IPS DF 6.9 (cell line): ENCODE measurements around the gene SLC13A3.
A peak's percentile ranks its signal among the peaks of the same experiment; 100 is the strongest.

ENCODE experiments used
- DNase-seq: peaks from one replicate; pipeline ENCODE4 v3.0.0-alpha.2; 2013; ENCODE audit warnings: low read depth, low spot score
- H3K27ac ChIP-seq: one replicate; pipeline ENCODE4 v1.5.1; 2013; ENCODE audit warnings: low read length, control low read depth
- H3K27me3 ChIP-seq: 2 replicates; pipeline ENCODE4 v1.6.1; 2013; ENCODE audit warnings: mild to moderate bottlenecking, low read length; ENCODE audit not compliant: control insufficient read depth, insufficient read depth
- H3K36me3 ChIP-seq: 2 replicates; pipeline ENCODE4 v1.6.1; 2013; ENCODE audit warnings: low read length; ENCODE audit not compliant: control insufficient read depth, insufficient read depth
- H3K4me1 ChIP-seq: 2 replicates; pipeline ENCODE4 v1.6.1; 2013; ENCODE audit warnings: low read length; ENCODE audit not compliant: control insufficient read depth, insufficient read depth
- H3K4me3 ChIP-seq: 2 replicates; pipeline ENCODE4 v1.5.1; 2013; ENCODE audit warnings: mild to moderate bottlenecking, low read length
- H3K9me3 ChIP-seq: 2 replicates; pipeline ENCODE4 v1.6.1; 2013; ENCODE audit warnings: low read length, inconsistent platforms; ENCODE audit not compliant: control insufficient read depth, insufficient read depth
- WGBS: extraction: QIAGEN DNeasy Blood & Tissue Kit; methylation state at CpG from one replicate; pipeline ENCODE4 v1.1.7; 2013; ENCODE audit warnings: mixed read lengths, missing lambda C conversion rate; ENCODE audit not compliant: insufficient read length, insufficient coverage; 5-methylcytosine and 5-hydroxymethylcytosine counted together

Gene SLC13A3

GRCh38 chr20:46634528-46634927 is 16.7 kb downstream of the SLC13A3 start:
- H3K4me1 ChIP-seq = peaks cover 3% of the 10 kb centered on the region; the same call in 1 of the 2 replicates
- no peak for DNase-seq
- H3K27me3 ChIP-seq = no peaks in the 10 kb centered on the region
- no CpG with 5 or more reads among the region's 6 CpGs for WGBS
- H3K36me3 ChIP-seq = no peaks in the 10 kb centered on the region
- no peak overlapping the region for H3K4me3 ChIP-seq
- H3K9me3 ChIP-seq = no peaks in the 10 kb centered on the region
- no peak overlapping the region for H3K27ac ChIP-seq

DNA sequence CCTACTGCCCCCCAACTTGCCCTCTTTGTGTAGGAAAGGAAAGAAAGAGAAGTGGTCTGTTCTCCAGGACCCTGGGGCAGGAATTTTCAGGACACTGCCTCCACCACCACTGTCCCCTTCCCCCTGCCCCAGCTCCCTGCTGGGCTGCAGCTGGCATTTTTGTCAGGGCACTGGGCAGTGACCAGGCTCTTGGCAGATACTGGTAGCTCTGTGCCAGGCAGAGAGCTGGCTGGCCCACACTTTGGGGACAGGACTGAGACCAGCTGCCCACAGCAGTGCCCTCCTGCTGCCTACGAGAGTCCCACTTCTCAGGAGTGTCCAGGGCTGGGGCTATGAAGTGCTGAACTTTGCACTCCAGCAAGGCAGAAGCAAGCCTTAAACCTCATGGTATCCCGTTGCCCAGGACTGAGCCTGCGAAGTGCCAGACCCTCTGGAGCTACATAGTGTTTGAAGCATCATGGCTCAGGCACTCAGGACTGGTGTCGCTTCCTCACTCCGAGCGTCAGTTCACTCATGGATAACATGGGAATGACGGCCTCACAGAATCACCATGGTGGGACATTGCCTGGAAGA is 19.3 kb downstream of the SLC13A3 start:
- H3K36me3 ChIP-seq = no peaks in the 10 kb centered on the region
- no peaks in the 10 kb centered on the region for H3K27me3 ChIP-seq
- no peak for DNase-seq
- no peaks in the 10 kb centered on the region for H3K9me3 ChIP-seq
- WGBS = no CpG with 5 or more reads among the region's 7 CpGs
- no peak overlapping the region for H3K27ac ChIP-seq
- H3K4me3 ChIP-seq = no peak overlapping the region
- peaks cover 3% of the 10 kb centered on the region; the same call in 1 of the 2 replicates for H3K4me1 ChIP-seq

GRCh38 chr20:46631212-46631869 is 19.9 kb downstream of the SLC13A3 start:
- Histone ChIP-seq H3K4me1 (peaks cover 3% of the 10 kb centered on the region; the same call in 1 of the 2 replicates), H3K4me3 (no peak overlapping the region), H3K9me3 (no peaks in the 10 kb centered on the region), H3K27ac (no peak overlapping the region), H3K27me3 (no peaks in the 10 kb centered on the region), H3K36me3 (no peaks in the 10 kb centered on the region)
- no peak for DNase-seq
- WGBS = no CpG with 5 or more reads among the region's 8 CpGs

DNA sequence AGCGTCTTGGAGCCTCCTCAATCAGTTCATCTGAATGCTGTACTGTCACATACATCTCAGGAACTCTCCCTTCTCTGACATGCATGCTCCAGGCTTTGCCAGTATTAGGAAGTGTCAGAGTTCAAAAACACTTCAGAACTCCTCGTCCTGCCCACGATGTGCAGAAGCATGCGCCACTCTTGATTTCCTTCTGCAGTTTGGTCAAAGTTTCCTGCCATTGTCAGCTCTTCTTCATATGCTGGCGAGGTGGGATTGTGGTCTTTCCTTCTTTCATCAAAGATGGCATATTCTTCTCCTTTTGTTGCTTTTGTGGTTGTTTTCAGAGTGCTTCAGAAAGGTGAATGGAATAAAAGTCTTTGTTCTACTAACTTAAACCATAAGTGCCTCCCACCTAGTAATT is 21.0 kb downstream of the SLC13A3 start:
- no peak for DNase-seq
- Histone ChIP-seq H3K4me1 (peaks cover 3% of the 10 kb centered on the region; the same call in 1 of the 2 replicates), H3K4me3 (no peak overlapping the region), H3K27me3 (no peaks in the 10 kb centered on the region), H3K9me3 (no peaks in the 10 kb centered on the region), H3K36me3 (no peaks in the 10 kb centered on the region), H3K27ac (no peak overlapping the region)
- WGBS = no CpG with 5 or more reads among the region's 5 CpGs

DNA sequence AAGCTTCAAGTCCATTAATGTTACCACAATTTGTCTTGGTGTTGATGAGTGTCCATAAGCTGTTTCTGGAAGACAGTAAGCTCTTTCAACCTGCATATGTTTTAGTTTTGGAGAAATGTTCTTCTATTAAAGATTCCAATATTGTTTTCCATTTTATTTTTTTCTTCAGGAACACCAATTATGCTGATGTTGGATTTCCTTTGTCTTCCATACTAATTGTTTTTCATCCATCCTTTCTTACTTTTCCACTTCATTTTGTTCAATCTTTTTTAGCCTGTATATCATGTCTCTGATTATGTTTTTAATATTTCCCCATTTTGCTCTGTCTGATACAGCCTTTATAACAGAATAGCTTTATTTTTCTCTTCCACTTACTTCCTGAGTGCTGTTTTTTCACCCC is 21.9 kb downstream of the SLC13A3 start:
- no peaks in the 10 kb centered on the region for H3K27me3 ChIP-seq
- H3K4me3 ChIP-seq = no peak overlapping the region
- no peaks in the 10 kb centered on the region for H3K36me3 ChIP-seq
- no peak overlapping the region for H3K27ac ChIP-seq
- H3K4me1 ChIP-seq = peaks cover 3% of the 10 kb centered on the region; the same call in 1 of the 2 replicates
- no peak for DNase-seq
- H3K9me3 ChIP-seq = no peaks in the 10 kb centered on the region

GRCh38 chr20:46627234-46627633 is 24.0 kb downstream of the SLC13A3 start:
- H3K4me3 ChIP-seq = no peak overlapping the region
- H3K27ac ChIP-seq = no peak overlapping the region
- H3K36me3 ChIP-seq = no peaks in the 10 kb centered on the region
- no peak for DNase-seq
- H3K4me1 ChIP-seq = peaks cover 3% of the 10 kb centered on the region; the same call in 1 of the 2 replicates
- no peaks in the 10 kb centered on the region for H3K27me3 ChIP-seq
- no CpG with 5 or more reads among the region's 4 CpGs for WGBS
- H3K9me3 ChIP-seq = no peaks in the 10 kb centered on the region

DNA sequence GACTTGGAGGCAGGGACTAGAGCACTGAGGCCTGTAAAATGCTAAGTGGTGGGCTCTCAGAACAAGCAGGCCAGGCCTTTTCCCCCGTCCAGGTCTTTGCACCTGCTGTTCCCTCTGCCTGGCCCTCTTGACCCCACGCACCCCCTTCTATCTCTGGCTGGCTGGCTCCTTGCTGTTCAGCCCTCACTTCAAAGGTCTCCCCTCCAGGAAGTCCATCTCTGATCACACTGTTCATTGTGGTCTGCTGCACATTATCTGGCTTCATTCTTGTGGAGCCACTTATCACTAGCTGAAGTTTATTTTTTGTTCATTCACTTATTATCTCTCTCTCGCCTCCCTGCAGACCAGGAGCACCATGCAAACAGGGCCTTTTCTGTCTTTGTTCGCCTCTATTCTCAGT is 24.5 kb downstream of the SLC13A3 start:
- H3K9me3 ChIP-seq = no peaks in the 10 kb centered on the region
- no peaks in the 10 kb centered on the region for H3K36me3 ChIP-seq
- no peak overlapping the region for H3K27ac ChIP-seq
- H3K4me3 ChIP-seq = no peak overlapping the region
- no CpG with 5 or more reads among the region's 4 CpGs for WGBS
- peaks cover 2% of the 10 kb centered on the region; the same call in 1 of the 2 replicates for H3K4me1 ChIP-seq
- H3K27me3 ChIP-seq = no peaks in the 10 kb centered on the region
- DNase-seq = no peak

DNA sequence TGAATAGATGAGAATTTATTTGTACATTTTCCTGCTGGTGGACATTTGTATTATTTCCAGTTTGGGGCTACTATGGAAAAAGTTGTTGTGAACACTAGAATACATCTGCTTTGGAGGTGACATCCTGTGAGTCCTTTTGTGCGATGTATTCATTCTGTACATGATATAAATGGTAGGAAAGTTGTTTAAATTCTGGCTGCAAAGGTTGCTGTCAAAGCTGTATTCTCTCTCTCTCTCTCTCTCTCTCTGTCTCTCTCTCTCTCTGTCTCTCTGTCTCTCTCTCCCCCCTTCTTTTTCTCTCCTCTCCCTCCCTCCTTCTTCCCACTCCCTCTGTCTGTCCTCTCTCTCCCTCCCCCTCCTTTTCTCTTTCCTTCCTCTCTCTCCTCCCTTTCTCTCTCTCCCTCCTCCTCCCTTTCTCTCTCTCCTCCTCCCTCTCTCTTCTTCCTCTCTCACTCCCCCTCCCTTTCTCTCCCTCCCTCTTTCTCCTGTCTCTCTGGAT is 25.3 kb downstream of the SLC13A3 start:
- DNase-seq = no peak
- Histone ChIP-seq H3K27ac (no peak overlapping the region), H3K4me1 (peaks cover 2% of the 10 kb centered on the region; the same call in 1 of the 2 replicates), H3K36me3 (no peaks in the 10 kb centered on the region), H3K27me3 (no peaks in the 10 kb centered on the region), H3K4me3 (no peak overlapping the region), H3K9me3 (no peaks in the 10 kb centered on the region)
- whole genome bisulfite sequencing = no CpG with 5 or more reads among the region's 1 CpG

GRCh38 chr20:46624946-46625345 is 26.3 kb downstream of the SLC13A3 start:
- H3K4me3 ChIP-seq = no peak overlapping the region
- WGBS = no CpG with 5 or more reads among the region's 2 CpGs
- H3K9me3 ChIP-seq = no peaks in the 10 kb centered on the region
- no peak for DNase-seq
- H3K4me1 ChIP-seq = peaks cover 2% of the 10 kb centered on the region; the same call in 1 of the 2 replicates
- H3K36me3 ChIP-seq = no peaks in the 10 kb centered on the region
- no peak overlapping the region for H3K27ac ChIP-seq
- no peaks in the 10 kb centered on the region for H3K27me3 ChIP-seq

- Histone ChIP-seq H3K27ac (no peak overlapping the region), H3K36me3 (no peaks in the 10 kb centered on the region), H3K9me3 (no peaks in the 10 kb centered on the region), H3K4me3 (no peak overlapping the region), H3K27me3 (no peaks in the 10 kb centered on the region), H3K4me1 (peaks cover 2% of the 10 kb centered on the region; the same call in 1 of the 2 replicates)
- no CpG with 5 or more reads among the region's 1 CpG for WGBS
- DNase-seq = peak; percentile 5
These were observed 29.1 kb downstream of the SLC13A3 start for GRCh38 chr20:46622165-46622564.
